GM12878 (cell line): ENCODE data around the gene ANKRD1. TPM values are rescaled to one million over a fixed set of nuclear protein-coding genes. Genes with fewer than 3 reads are reported as not detected.

ENCODE experiments used
- ATAC-seq: fragments of 200-7000 bp; cut with Tn5 transposase; 3 replicates; pipeline ENCODE4 v1.9.1; 2020; ENCODE audit warnings: mild to moderate bottlenecking, moderate library complexity
- BruUV-seq: library from RNA; stranded (reverse); fragments of 400-500 nt; replicated peaks from 2 replicates; lab custom pipeline; 2021; lab: Mats Ljungman, UMichigan
- CTCF ChIA-PET: fragments of 300-600 bp; sonication (Branson Sonifier 250); formaldehyde crosslinking; extraction: SDS; loops from one replicate; lab custom pipeline; 2021; ENCODE audit warnings: inconsistent platforms; lab: Yijun Ruan, JAX
- POLR2A ChIA-PET: fragments of 350-600 bp; formaldehyde crosslinking; extraction: SDS; loops from one replicate; lab custom pipeline; 2021; ENCODE audit warnings: inconsistent platforms; lab: Charles Lee
- RAD21 ChIA-PET: fragments of 300-600 bp; sonication (Branson Sonifier 250); formaldehyde crosslinking; loops from one replicate; lab custom pipeline; 2023; ENCODE audit warnings: antibody characterized with exemption; ENCODE audit not compliant: unreplicated experiment; lab: Charles Lee
- SMC1A ChIA-PET: fragments of 300-600 bp; sonication (Branson Sonifier 250); formaldehyde crosslinking; loops from one replicate; lab custom pipeline; 2023; ENCODE audit not compliant: unreplicated experiment, uncharacterized antibody; lab: Charles Lee
- DNase-seq: peaks from one replicate; pipeline ENCODE4 v3.0.0-alpha.2; 2011; ENCODE audit warnings: low read depth, low spot score
- FAIRE-seq: peaks from 3 replicates; lab custom pipeline; 2011; peaks lifted over from hg19 to GRCh38; lab: Jason Lieb, UNC
- H2AFZ ChIP-seq: 2 replicates; pipeline ENCODE4 v1.6.0; 2011; ENCODE audit warnings: low read depth, low read length, control low read depth; ENCODE audit not compliant: control insufficient read depth
- H3K27ac ChIP-seq: 2 replicates; pipeline ENCODE4 v1.5.1; 2011; ENCODE audit warnings: control low read depth; ENCODE audit not compliant: control insufficient read depth, insufficient read depth
- H3K27me3 ChIP-seq, 2 experiments: replicated peaks in 1 of 2; 2 replicates each; pipeline versions ENCODE4 v1.6.0 to v1.6.1; 2011; ENCODE audit warnings: low read length in 1 of 2; ENCODE audit not compliant: control insufficient read depth in 2 of 2, insufficient read depth in 2 of 2
- H3K36me3 ChIP-seq, 2 experiments: 2 replicates each; pipeline ENCODE4 v1.5.1; 2011; ENCODE audit warnings: low read length in 1 of 2; ENCODE audit not compliant: control insufficient read depth in 2 of 2, insufficient read depth in 2 of 2
- H3K4me1 ChIP-seq: 2 replicates; pipeline ENCODE4 v1.6.1; 2011; ENCODE audit warnings: mild to moderate bottlenecking, low read length, moderate library complexity, mixed read lengths; ENCODE audit not compliant: control insufficient read depth, insufficient read depth
- H3K4me2 ChIP-seq: 2 replicates; pipeline ENCODE4 v1.6.0; 2011; ENCODE audit warnings: control low read depth; ENCODE audit not compliant: control insufficient read depth, insufficient read depth
- H3K4me3 ChIP-seq: fragments of 200-600 bp; sonication (generic); 2 replicates; pipeline ENCODE4 v1.5.1; 2016
- H3K79me2 ChIP-seq: 2 replicates; pipeline ENCODE4 v1.6.0; 2011; ENCODE audit warnings: low read length; ENCODE audit not compliant: control insufficient read depth, insufficient read depth
- H3K9ac ChIP-seq: 2 replicates; pipeline ENCODE4 v1.8.0; 2011; ENCODE audit warnings: low read length, control low read depth, mixed read lengths; ENCODE audit not compliant: control insufficient read depth, insufficient read depth
- H3K9me3 ChIP-seq: replicated peaks from 3 replicates; pipeline ENCODE4 v1.5.1; 2011; ENCODE audit warnings: mild to moderate bottlenecking, low read length; ENCODE audit not compliant: control insufficient read depth, insufficient read depth
- H4K20me1 ChIP-seq: 2 replicates; pipeline ENCODE4 v1.6.0; 2011; ENCODE audit not compliant: control insufficient read depth, insufficient read depth
- BACH1 ChIP-seq: fragments of 450-650 bp; IDR thresholded peaks from 2 replicates; pipeline ENCODE4 v1.6.1; 2017; ENCODE audit warnings: mild to moderate bottlenecking, borderline replicate concordance
- CHD1 ChIP-seq: IDR thresholded peaks from 2 replicates; pipeline ENCODE4 v1.6.1; 2012; ENCODE audit warnings: low read depth, low read length, improper control_type of control experiment
- CHD4 ChIP-seq: fragments of 200-600 bp; sonication (generic); IDR thresholded peaks from 2 replicates; pipeline ENCODE4 v1.6.1; 2016; ENCODE audit warnings: mild to moderate bottlenecking
- FOXM1 ChIP-seq: IDR thresholded peaks from 2 replicates; pipeline ENCODE4 v1.6.1; 2012; ENCODE audit warnings: low read depth, mild to moderate bottlenecking, inconsistent platforms, low read length, moderate library complexity
- JUND ChIP-seq: IDR thresholded peaks from 2 replicates; pipeline ENCODE4 v1.6.1; 2012; ENCODE audit warnings: low read depth, mild to moderate bottlenecking, low read length, improper control_type of control experiment, moderate library complexity
- KDM1A ChIP-seq: fragments of 200-600 bp; sonication (generic); IDR thresholded peaks from 2 replicates; pipeline ENCODE4 v1.6.1; 2016; ENCODE audit warnings: borderline replicate concordance
- NBN ChIP-seq: fragments of 450-650 bp; IDR thresholded peaks from 2 replicates; pipeline ENCODE4 v1.6.1; 2016
- SKIL ChIP-seq: fragments of 450-650 bp; IDR thresholded peaks from 2 replicates; pipeline ENCODE4 v1.6.1; 2017; ENCODE audit warnings: mild to moderate bottlenecking, low read depth, inconsistent platforms; ENCODE audit not compliant: poor library complexity, severe bottlenecking
- SMC3 ChIP-seq: IDR thresholded peaks from 2 replicates; pipeline ENCODE4 v1.6.1; 2011; ENCODE audit warnings: low read length, improper control_type of control experiment, borderline replicate concordance
- SRF ChIP-seq, 2 experiments: IDR thresholded peaks; 2 replicates each; pipeline ENCODE4 v1.6.1; 2011; ENCODE audit warnings: low read depth in 2 of 2, low read length in 2 of 2, mild to moderate bottlenecking in 1 of 2, moderate library complexity in 1 of 2
- TCF3 ChIP-seq: IDR thresholded peaks from 2 replicates; pipeline ENCODE4 v1.6.1; 2012; ENCODE audit warnings: low read depth, mild to moderate bottlenecking, low read length, borderline replicate concordance; ENCODE audit not compliant: insufficient read depth
- YBX1 ChIP-seq: fragments of 450-650 bp; IDR thresholded peaks from 2 replicates; pipeline ENCODE4 v1.6.1; 2016; ENCODE audit warnings: antibody characterized with exemption
- ZBTB4 ChIP-seq: fragments of 450-650 bp; formaldehyde crosslinking; IDR thresholded peaks from 2 replicates; pipeline ENCODE4 v1.4.0; 2022; ENCODE audit warnings: mild to moderate bottlenecking, moderate library complexity
- ZNF24 ChIP-seq: fragments of 450-650 bp; IDR thresholded peaks from 2 replicates; pipeline ENCODE4 v1.6.1; 2017; ENCODE audit warnings: antibody characterized with exemption, mild to moderate bottlenecking
- ZNF622 ChIP-seq: fragments of 450-650 bp; IDR thresholded peaks from 2 replicates; pipeline ENCODE4 v1.6.1; 2017; ENCODE audit warnings: mild to moderate bottlenecking, inconsistent platforms
- WGBS: methylation state at CpG from one replicate; pipeline ENCODE4 v1.1.6; 2016; ENCODE audit warnings: low lambda C conversion rate; ENCODE audit not compliant: insufficient replicate concordance, insufficient coverage; ENCODE audit errors: missing lambda C conversion rate; 5-methylcytosine and 5-hydroxymethylcytosine counted together
- in situ Hi-C: fragments of 300-500 bp; cut with MboI; formaldehyde crosslinking; loops from 9 replicates; pipeline ENCODE4 v1.14.3; 2018; ENCODE audit warnings: mixed read lengths
- intact Hi-C: fragments of 100-400 bp; cut with micrococcal nuclease; formaldehyde crosslinking; loops from one replicate; pipeline ENCODE4 v1.14.2; 2022; ENCODE audit not compliant: unreplicated experiment
- polyA plus RNA-seq, 11 experiments: library from polyadenylated mRNA; depleted of rRNA in 4 of 11; unstranded in 6 of 11; stranded (reverse) in 5 of 11; fragments of >200 nt; fragmentation: Nextera tagmentation in 4 of 11; fragmentation: Illumina TruSeq in 1 of 11; extraction: Ambion mirVana in 4 of 11; extraction: Trizol in 1 of 11; gene quantifications; 1 replicate in 1 of 11; 2 replicates in 10 of 11; pipeline versions ENCODE4 v1.2.1 to v1.2.3, GENCODE V29; 2011 to 2016; ENCODE audit warnings: inconsistent platforms in 2 of 11, missing spikeins in 2 of 11, low read depth in 1 of 11
- total RNA-seq, 4 experiments: library from RNA; depleted of rRNA in 3 of 4; stranded (reverse); fragments of >200 nt in 3 of 4; fragmentation: Illumina TruSeq in 1 of 4; extraction: Trizol in 1 of 4; gene quantifications; 2 replicates each; pipeline versions ENCODE4 v1.2.1 to v1.2.3, GENCODE V29; 2013 to 2021

The ANKRD1 gene
- total and polyA plus RNA-seq, 10 of the 15 experiments (the other 5 are each of a cell fraction or from before 2014, with no cell fraction given): not detected

GRCh38 chr10:90913774-90914420 lies 7.0 kb downstream of the ANKRD1 start:
- FAIRE-seq (no peak), DNase-seq (no peak), ATAC-seq (peak; percentile 53)
- in situ Hi-C loops (loop anchor here (5.0 kb wide), 1 partner anchor 333 kb away; no protein-coding TSS in a partner anchor), intact Hi-C loops (no loop called here)
- ChIA-PET CTCF (interaction anchor here (1.1 to 8.8 kb wide), 7 partner anchors 8 to 337 kb away, joined by 3 to 253 read pairs (median 22); partner anchors contain the start of gene ANKRD1), POLR2A (no interaction called here), RAD21 (interaction anchor here (0.7 to 6.1 kb wide), 5 partner anchors 175 to 639 kb away, joined by 3 to 184 read pairs (median 9); no protein-coding TSS in a partner anchor), SMC1A (interaction anchor here (0.7 to 10.0 kb wide), 12 partner anchors 10 to 369 kb away, joined by 3 to 202 read pairs (median 4); no protein-coding TSS in a partner anchor)
- Histone ChIP-seq H2AFZ (no peak overlapping the region), H3K36me3 (no peaks in the 10 kb centered on the region), H3K9ac (no peak overlapping the region), H3K27me3 (no peaks in the 10 kb centered on the region), H3K79me2 (no peaks in the 10 kb centered on the region), H4K20me1 (no peaks in the 10 kb centered on the region), H3K4me2 (no peak overlapping the region), H3K9me3 (no peaks in the 10 kb centered on the region; the same call in 2 of the 3 replicates), H3K4me1 (no peaks in the 10 kb centered on the region), H3K27ac (no peak overlapping the region), H3K4me3 (no peak overlapping the region)
- WGBS: 64% methylated on average over 2 of the region's 2 CpGs
- no peak for TF ChIP-seq SMC3
- TF ChIP-seq CHD4: no peak
- TF ChIP-seq ZBTB4 (CRISPR knock-in tag): no peak
- no peak for TF ChIP-seq CHD1
- TF ChIP-seq SKIL: no peak
- no peak for TF ChIP-seq FOXM1
- TF ChIP-seq NBN: no peak
- TF ChIP-seq KDM1A: no peak
- TF ChIP-seq BACH1: no peak
- no peak for TF ChIP-seq ZNF24
- no peak for TF ChIP-seq TCF3
- TF ChIP-seq YBX1: no peak
- no peak for TF ChIP-seq JUND
- no peak for TF ChIP-seq ZNF622
- TF ChIP-seq SRF (IDR thresholded peaks at IDR 0.05; ENCODE audit: low read depth in 2 of 2, low read length in 2 of 2): no peak
- BruUV-seq: no TSS peak
